Measurements from ENCODE around the gene TTYH3.

Gene TTYH3

DNA sequence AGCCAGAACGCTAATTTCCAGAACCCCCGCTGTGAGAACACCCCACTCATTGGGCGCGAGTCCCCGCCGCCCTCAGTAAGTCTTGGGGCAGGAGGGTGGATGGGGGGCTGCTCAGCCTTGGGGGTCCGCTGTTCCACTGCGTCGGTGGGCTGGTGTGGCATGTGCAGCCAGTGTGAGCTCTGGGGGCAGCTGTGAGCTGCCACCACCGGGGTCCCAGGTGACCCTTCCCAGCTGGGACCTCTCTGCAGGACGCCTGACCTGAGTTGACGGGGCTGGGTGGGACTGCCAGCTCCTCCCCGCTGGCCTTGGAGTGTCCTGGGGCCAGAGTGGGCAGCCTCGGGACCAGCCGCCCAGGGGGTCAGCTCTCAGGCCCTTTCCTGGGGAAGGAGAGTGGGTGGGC is 27.2 kb downstream of the TTYH3 start:
- no peak for TF ChIP-seq CTCF (IDR thresholded peaks at IDR 0.05)
- TF ChIP-seq ZFX (IDR thresholded peaks at IDR 0.05; ENCODE audit: borderline replicate concordance) = no peak
- no peak overlapping the region for H3K27ac ChIP-seq

DNA sequence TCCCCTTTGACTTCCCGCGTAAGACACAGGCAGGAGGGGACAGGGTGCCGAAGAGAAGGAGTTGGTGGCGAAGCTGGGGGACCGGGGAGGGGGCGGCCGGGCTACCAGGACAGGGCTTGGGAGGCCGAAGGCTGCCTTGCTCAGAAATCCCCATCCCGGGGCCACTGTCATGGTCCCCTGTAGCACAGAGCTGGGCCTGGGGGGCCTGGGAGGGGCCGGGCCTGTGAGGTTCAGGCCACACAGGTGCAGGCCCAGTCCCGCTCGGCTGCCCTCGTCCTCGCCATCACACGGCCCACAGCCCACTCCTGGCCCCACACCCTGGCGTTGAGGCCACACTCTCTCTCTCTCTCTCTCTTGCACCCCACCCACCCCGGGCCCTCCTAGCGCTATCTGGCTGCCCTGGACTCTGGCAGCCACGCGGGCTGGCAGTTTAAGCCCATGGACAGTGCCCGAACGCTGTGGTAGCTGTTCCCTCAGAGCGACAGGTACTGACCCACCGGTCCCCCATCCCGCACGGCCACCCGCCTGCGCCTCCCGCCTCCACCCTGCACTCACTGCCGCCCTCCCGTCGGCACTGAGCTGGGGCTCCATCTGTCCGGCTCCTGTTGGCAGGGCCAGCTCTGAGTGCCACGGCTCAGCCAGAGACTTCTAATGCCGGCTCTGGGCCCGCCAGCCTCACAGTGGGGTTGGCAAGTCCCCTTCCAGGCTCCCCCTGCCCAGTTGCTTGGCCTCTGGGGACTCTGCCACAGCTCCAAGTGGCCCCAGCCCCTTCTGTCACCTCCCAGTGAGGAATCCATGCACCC is 28.0 kb downstream of the TTYH3 start:
- no peak overlapping the region for H3K27ac ChIP-seq
- TF ChIP-seq CTCF (IDR thresholded peaks at IDR 0.05) = no peak
- no peak for TF ChIP-seq ZFX (IDR thresholded peaks at IDR 0.05; ENCODE audit: borderline replicate concordance)

- TF ChIP-seq CTCF (IDR thresholded peaks at IDR 0.05) (peak; percentile 71), ZFX (IDR thresholded peaks at IDR 0.05; ENCODE audit: borderline replicate concordance) (no peak)
- H3K27ac ChIP-seq = no peak overlapping the region
These were observed 28.7 kb downstream of the TTYH3 start for GRCh38 chr7:2660359-2661095.

- no peak for TF ChIP-seq ZFX (IDR thresholded peaks at IDR 0.05; ENCODE audit: borderline replicate concordance)
- TF ChIP-seq CTCF (IDR thresholded peaks at IDR 0.05) = no peak; the same call in none of the 2 replicates
- H3K27ac ChIP-seq = no peak overlapping the region
These were observed 29.3 kb downstream of the TTYH3 start for GRCh38 chr7:2661096-2661449.

DNA sequence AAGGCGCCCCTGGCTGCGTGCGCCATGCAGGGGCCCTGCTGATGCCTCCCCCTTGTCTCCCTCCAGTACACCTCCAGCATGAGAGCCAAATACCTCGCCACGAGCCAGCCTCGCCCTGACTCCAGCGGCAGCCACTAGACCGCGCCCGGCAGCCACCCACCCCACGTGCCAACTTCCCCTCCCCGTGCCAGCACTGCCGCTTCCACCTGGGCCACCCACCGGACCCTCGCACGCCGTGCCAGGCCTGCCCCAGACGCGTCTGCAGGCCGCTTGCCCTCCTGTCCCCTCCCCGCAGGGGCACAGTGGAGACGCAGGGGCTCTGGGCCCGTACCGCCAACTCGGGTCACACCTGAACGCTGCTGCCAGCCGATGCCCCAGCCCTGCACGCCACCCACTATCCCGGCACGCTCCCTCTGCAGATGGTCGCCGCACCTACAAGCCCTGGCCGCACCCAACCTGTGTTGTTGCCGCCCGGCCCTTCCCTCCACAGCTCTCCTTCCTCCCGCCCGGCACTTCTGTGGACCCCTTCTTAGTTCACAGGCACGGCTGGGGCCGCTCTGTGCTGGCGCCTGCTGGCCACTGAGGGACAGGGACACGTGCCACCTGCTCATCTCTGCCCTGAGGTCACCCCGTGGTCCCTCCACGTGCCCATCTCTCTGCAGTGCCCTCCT is 30.0 kb downstream of the TTYH3 start:
- no peak for TF ChIP-seq ZFX (IDR thresholded peaks at IDR 0.05; ENCODE audit: borderline replicate concordance)
- peak; percentile 13; the same call in 1 of the 2 replicates for TF ChIP-seq CTCF (IDR thresholded peaks at IDR 0.05)
- no peak overlapping the region for H3K27ac ChIP-seq

GRCh38 chr7:2662273-2663120 is 30.7 kb downstream of the TTYH3 start:
- no peak overlapping the region for H3K27ac ChIP-seq
- no peak for TF ChIP-seq CTCF (IDR thresholded peaks at IDR 0.05)
- TF ChIP-seq ZFX (IDR thresholded peaks at IDR 0.05; ENCODE audit: borderline replicate concordance) = no peak

Data from 22Rv1 (cell line).